ENCODE measurements around the gene PPP3CA.
A peak's percentile ranks its signal among the peaks of the same experiment; 100 is the strongest.
"Not testable (repeated sequence)": the region's sequence is repeated elsewhere in the genome, so short reads cannot be mapped to it uniquely, and the experiment has no call there.

PPP3CA gene

GRCh38 chr4:101131058-101131457 lies 216.3 kb downstream of the PPP3CA start:
- not testable (repeated sequence) for DNase-seq

DNA sequence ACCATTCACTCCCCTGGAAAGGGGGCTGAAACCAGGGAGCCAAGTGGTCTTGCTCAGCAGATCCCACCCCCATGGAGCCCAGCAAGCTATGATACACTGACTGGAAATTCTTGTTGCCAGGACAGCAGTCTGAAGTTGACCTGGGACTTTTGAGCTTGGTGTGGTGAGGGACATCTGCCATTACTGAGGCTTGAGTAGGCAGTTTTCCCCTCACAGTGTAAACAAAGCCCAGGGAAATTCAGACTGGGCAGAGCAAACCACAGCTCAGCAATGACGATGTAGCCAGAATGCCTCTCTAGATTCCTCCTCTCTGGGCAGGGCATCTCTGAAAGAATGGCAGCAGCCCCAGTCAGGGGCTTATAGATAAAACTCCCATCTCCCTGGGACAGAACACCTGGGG lies 218.4 kb downstream of the PPP3CA start:
- not testable (repeated sequence) for DNase-seq

DNA sequence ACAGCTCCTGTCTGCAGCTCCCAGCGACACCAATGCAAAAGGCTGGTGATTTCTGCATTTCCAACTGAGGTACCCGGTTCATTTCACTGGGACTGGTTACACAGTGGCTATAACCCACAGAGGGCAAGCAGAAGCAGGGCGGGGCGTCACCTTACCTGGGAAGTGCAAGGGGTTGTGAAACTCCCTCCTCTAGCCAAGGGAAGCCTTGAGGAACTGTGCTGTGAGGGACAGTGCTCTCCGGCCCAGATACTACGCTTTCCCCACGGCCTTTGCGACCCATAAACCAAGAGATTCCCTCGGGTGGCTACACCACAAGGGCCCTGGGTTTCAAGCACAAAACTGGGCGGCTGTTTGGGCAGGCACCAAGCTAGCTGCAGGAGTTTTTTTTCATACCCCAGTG lies 218.9 kb downstream of the PPP3CA start:
- DNase-seq: no peak

GRCh38 chr4:101127176-101127790 lies 220.0 kb downstream of the PPP3CA start:
- DNase-seq: no peak

GRCh38 chr4:101126059-101126458 lies 221.3 kb downstream of the PPP3CA start:
- no peak for DNase-seq

- DNase-seq: no peak
These were observed 222.0 kb downstream of the PPP3CA start for GRCh38 chr4:101125045-101125942.

GRCh38 chr4:101123231-101123630 lies 224.1 kb downstream of the PPP3CA start:
- DNase-seq: no peak

GRCh38 chr4:101122019-101122418 lies 225.3 kb downstream of the PPP3CA start:
- no peak for DNase-seq

GRCh38 chr4:101119141-101119540 lies 228.2 kb downstream of the PPP3CA start:
- DNase-seq: no peak

DNA sequence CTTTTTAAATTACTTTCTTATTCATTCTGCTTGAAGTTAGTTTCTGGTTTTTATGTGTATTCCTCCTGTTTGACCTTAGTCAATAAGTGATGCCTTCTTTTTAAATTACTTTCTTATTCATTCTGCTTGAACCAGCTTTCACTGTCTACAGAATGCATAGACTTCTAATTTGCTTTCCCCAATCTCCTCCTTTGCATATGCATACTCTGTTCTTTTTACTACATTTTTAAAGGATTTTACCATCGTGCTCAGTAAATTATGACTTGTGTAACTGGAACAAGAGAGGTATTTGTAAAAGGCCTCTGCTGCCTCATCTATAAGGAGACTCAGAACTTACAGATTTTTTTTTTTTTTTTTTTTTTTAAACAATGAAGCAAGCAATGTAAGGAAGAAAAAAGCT lies 228.7 kb downstream of the PPP3CA start:
- no peak for DNase-seq

DNA sequence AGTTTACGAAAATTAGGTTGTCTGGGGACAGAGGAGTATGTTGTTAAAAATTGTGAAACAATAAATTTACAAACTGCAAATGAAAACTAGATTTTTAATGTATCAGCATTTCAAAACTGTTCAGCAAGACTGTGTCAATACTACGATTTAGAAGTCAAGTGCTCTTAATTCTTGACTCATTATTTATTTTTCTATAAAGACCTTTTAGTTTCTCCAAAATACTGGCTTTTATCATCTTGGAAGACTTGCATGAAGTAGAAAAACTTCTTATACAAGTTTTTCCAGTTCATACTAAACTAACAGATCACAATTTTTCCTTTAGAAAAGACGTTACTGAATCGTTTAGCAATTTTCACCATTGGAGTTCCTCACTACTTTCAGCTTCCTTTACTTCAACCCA lies 231.4 kb downstream of the PPP3CA start:
- DNase-seq: no peak

DNA sequence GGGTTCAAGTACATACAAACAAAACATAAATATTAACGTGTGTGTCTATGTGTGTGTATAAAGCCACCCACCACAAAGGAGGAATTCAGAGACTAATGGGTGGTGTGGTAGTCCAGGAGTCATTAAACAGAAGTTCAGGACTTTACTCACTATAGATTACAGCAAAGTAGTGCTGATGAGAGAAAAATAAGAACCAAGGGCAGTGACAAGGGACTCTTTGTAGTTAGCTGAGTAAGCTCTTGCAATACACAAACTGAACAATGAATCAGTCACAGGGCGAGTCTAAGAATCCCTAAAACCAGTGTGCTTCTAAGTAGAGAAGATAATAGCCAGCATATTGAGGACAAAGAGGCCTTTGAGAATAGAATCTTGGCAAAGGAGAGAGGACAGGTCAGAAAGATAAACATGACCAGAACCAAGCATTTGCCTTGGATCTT lies 232.4 kb downstream of the PPP3CA start:
- peak; percentile 7 for DNase-seq

- no peak for DNase-seq
These were observed 242.8 kb downstream of the PPP3CA start for GRCh38 chr4:101104312-101105052.

DNA sequence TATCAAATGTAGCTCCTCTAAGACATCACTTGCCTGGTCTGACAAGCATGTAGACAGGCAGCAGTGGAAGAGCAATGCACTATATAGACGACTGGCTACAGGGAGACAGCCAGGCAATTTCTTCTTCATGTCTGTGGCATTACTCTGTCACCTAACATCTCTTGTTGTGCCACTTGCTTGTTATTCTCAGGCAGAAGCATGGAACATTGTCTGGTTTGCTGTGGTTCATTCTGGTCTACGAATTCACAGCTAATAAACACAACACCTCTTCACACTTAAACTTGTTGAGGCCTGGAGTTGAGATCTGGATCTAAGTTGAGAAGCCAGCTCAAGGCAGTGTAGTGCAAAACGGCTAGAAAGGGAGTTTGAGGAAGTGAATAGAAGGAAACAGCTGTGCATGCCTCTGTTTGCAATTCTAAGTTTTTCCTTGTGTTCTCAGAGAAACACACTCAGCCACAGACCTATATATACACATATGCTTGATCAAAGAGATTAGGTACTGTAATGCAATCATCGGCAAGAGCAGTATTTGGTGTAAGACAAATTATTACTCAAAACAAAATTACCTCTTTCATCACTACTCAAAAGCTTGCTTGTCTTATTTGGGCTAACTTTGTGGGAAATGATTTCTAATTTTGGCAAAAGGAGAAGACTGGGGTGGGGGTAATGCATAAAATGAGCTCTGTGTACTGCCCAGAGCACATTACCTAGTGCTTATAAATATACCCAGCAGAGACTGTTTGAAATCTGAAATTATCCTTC lies 243.8 kb downstream of the PPP3CA start:
- DNase-seq: no peak

GRCh38 chr4:101102114-101102742 lies 245.1 kb downstream of the PPP3CA start:
- no peak for DNase-seq

DNA sequence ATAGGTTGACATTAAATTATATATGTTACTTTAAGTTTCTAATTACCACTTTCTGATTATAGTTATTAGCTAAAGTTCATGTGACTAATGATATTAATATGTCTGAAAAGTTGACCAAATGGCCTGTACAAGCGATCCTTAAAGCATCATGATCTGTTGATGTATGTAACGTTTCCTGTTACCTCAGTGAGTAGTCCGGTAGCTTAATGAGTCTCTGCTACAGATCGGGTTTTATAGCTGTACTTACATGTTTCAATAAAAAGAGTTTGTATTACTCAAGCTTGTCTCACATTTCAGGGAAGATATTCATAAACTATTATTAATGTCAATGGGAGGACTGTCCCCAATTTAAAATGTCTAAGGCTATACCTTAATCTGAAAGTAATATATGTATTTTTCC lies 246.3 kb downstream of the PPP3CA start:
- no peak for DNase-seq

DNA sequence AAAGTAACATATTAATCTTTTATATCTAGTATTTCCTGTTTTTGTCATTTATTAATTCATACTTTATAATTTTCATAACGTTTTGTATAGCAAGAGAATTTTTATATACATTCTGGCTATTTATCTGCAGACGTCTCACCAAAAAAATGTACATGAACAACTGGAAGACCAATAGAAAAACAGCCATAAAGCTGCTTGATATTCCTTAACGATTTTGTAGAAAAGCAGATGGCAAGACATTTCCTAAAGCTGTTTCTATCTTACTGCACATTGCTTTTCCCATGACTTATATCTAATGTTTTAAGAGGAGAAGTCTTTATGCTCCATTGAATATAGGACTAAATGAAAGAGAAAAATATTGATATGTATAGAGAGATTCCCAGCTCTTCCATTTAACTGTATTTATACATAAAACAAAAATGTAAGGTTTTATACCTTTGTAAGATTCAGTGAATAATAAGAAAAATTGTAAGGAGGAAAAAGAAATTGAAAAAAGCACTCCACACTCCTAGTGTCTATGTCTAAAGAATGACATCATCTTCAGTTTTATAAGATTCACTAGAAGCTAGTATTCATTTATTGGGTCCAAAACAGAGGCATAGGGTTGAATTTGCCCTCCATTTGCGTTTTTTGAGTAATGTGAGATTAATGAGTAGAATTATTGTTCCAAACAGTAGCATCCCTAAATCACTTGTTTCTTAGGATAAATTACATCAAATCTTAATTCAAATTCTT lies 248.5 kb downstream of the PPP3CA start:
- DNase-seq: no peak

GRCh38 chr4:101092609-101093008 lies 254.7 kb downstream of the PPP3CA start:
- not testable (repeated sequence) for DNase-seq

- no peak for DNase-seq
These were observed 258.2 kb downstream of the PPP3CA start for GRCh38 chr4:101089168-101089567.

GRCh38 chr4:101086801-101087586 lies 260.3 kb downstream of the PPP3CA start:
- no peak for DNase-seq

- no peak for DNase-seq
These were observed 264.2 kb downstream of the PPP3CA start for GRCh38 chr4:101083131-101083530.
